Measurements from ENCODE around the gene TMEM184C.

TMEM184C gene

GRCh38 chr4:147678106-147678505, 60.9 kb downstream of the TMEM184C start:
- TF ChIP-seq CTCF (IDR thresholded peaks at IDR 0.05; ENCODE audit: low read depth, low read length): no peak
- no peak overlapping the region for H3K4me3 ChIP-seq (ENCODE audit: low read depth, low read length)

- H3K4me3 ChIP-seq (ENCODE audit: low read depth, low read length): no peak overlapping the region
- no peak for TF ChIP-seq CTCF (IDR thresholded peaks at IDR 0.05; ENCODE audit: low read depth, low read length)
These were observed 61.8 kb downstream of the TMEM184C start for GRCh38 chr4:147678796-147679549.

- no peak for TF ChIP-seq CTCF (IDR thresholded peaks at IDR 0.05; ENCODE audit: low read depth, low read length)
- peak overlapping the region; percentile 86 for H3K4me3 ChIP-seq (ENCODE audit: low read depth, low read length)
These were observed 65.6 kb downstream of the TMEM184C start for GRCh38 chr4:147682755-147683154.

- peak overlapping the region; percentile 86 for H3K4me3 ChIP-seq (ENCODE audit: low read depth, low read length)
- TF ChIP-seq CTCF (IDR thresholded peaks at IDR 0.05; ENCODE audit: low read depth, low read length): no peak
These were observed 66.0 kb downstream of the TMEM184C start for GRCh38 chr4:147683188-147683591.

GRCh38 chr4:147683717-147684700, 66.8 kb downstream of the TMEM184C start, which contains the start of gene PRMT9:
TSS of gene PRMT9 (minus strand) at chr4:147684163. CDS start at chr4:147683987, 176 bp downstream.
- peak within 1 kb of the TSS; percentile 86 for H3K4me3 ChIP-seq (ENCODE audit: low read depth, low read length)

GRCh38 chr4:147689067-147689466, 71.9 kb downstream of the TMEM184C start:
- TF ChIP-seq CTCF (IDR thresholded peaks at IDR 0.05; ENCODE audit: low read depth, low read length): no peak

More at GRCh38 chr4:147683717-147684700, 66.8 kb downstream of the TMEM184C start, which contains the start of gene PRMT9:
- no peak for TF ChIP-seq CTCF (IDR thresholded peaks at IDR 0.05; ENCODE audit: low read depth, low read length)

More at GRCh38 chr4:147689067-147689466, 71.9 kb downstream of the TMEM184C start:
- H3K4me3 ChIP-seq (ENCODE audit: low read depth, low read length): no peak overlapping the region
